Right lung (tissue), 10 donors: Measurements from ENCODE around the gene ANKRD61. TPM values are rescaled to one million over a fixed set of nuclear protein-coding genes. Genes with fewer than 3 reads are reported as not detected.
A peak's percentile ranks its signal among the peaks of the same experiment; 100 is the strongest.
"Not testable (repeated sequence)": the region's sequence is repeated elsewhere in the genome, so short reads cannot be mapped to it uniquely, and the experiment has no call there.

Source experiments
- DNase-seq, 2 donors: peaks; one replicate each; pipeline ENCODE4 v3.0.0-alpha.2; 2013
- long read RNA-seq, 8 donors: transcript quantifications; one replicate each; lab custom pipeline, GENCODE V29; 2026
- polyA plus RNA-seq, 5 donors: library from polyadenylated mRNA; unstranded; fragments of 120-200 nt; gene quantifications; one replicate each; pipeline versions ENCODE4 v1.2.1 to v1.2.3, GENCODE V29; 2013; ENCODE audit warnings: inconsistent platforms in 1 of 5, low replicate concordance in 1 of 5; ENCODE audit not compliant: insufficient read length in 5 of 5, insufficient read depth in 1 of 5

ANKRD61 gene
- polyA plus RNA-seq: 1 to 10 TPM; 2.0 to 3.1 (median 2.5) TPM
- long read RNA-seq, donor 1: 0 reads
- long read RNA-seq, donor 2: 0 reads
- long read RNA-seq, donor 3: 0 reads
- long read RNA-seq, donor 4: 0 reads
- long read RNA-seq, donor 5: 0 reads
- long read RNA-seq, donor 6: 0 reads
- long read RNA-seq, donor 7: 0 reads
- long read RNA-seq, donor 8, partial matches to known transcripts: 10 of 10 reads
- long read RNA-seq, donor 8, other reads (novel, unspliced or antisense): 0 of 10 reads

DNA sequence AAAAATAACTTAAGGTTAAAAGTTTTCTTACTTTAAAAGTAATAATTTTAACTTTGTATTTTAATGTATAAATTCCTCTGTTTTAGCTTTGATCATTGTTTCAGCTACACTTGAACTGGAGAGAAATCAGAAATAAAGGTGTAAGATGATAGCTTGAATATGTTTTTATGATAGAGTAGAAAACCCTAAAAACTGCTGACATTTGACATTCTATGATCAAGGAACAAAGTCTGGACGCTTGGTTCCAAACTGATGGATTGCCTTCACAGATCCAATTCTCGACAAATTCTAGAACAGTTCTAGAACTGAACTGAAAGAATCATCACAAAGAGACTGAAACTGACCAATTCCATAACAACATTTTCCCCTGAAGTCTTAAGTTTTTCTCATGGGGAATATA lies at the start of gene ANKRD61:
ANKRD61 (plus strand) TSS at position 389 of the 400 bp plus-strand sequence; CDS start at position 389, 0 bp downstream.
- DNase-seq: no peak

DNA sequence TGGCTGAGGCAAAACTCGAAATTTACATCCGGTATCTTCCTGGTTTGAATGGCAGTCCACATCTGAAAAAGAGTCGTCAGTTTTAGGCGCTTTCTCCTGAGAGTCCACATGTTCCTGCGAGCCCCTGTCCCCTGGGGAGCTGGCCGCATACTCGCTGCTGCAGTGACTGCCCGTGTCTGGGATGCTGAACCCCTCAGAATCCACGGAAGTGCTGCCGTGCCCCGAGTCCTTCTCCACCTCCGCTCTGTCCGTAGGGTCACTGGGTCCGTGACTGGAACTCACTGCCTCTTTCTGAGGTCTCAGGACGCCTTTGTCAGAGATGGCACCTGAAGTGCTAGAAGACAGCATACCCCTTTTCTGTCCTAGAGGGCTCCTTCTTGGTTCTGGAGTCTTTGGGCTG lies 44.1 kb upstream of the ANKRD61 start:
- not testable (repeated sequence) for DNase-seq

DNA sequence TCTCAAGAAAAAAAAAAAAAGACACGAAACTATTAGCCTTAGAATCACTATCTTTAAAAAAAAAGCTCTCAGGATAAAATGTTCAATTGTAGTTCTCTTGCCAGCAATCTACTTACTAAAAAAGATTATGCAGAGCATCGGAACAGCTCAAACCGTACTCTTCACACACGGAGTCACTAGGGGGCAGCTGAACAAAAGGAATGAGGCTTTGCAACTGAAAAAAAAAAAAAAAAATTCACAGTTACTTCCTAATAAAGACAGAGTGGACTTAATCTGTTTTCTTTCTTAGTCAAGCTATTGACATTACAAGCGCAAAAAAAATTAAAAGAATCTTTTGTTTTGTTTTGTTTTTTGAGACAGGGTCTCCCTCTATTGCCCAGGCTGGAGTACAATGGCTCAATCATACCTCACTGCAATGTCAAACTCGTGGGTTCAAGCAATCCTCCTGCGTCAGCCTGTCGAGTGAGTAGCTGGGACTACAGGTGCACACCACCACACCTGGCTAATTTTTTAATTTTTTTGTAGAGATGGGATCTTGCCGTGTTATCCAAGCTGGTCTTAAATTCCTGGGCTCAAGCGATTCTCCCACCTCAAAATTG lies 33.9 kb upstream of the ANKRD61 start:
- DNase-seq: peak; percentile 41 to 59

DNA sequence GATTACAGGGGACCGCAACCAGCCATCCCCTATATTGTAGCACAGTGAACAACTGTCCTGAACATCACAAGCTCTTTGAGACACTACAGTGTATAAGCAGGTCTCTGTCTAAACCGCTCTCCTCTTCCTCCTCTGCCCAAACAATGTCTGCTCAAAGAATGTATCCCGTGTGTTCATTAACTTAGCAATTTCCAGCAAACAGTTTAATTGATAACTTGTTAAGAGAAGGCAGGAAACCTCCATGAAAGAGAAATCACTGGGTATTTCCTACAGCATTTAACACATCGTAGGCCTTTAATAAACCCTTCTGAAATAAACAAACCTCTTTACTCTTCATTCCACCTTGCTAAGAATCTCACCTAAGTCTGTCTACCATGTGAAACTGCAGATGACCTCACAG lies 23.8 kb upstream of the ANKRD61 start:
- no peak for DNase-seq

DNA sequence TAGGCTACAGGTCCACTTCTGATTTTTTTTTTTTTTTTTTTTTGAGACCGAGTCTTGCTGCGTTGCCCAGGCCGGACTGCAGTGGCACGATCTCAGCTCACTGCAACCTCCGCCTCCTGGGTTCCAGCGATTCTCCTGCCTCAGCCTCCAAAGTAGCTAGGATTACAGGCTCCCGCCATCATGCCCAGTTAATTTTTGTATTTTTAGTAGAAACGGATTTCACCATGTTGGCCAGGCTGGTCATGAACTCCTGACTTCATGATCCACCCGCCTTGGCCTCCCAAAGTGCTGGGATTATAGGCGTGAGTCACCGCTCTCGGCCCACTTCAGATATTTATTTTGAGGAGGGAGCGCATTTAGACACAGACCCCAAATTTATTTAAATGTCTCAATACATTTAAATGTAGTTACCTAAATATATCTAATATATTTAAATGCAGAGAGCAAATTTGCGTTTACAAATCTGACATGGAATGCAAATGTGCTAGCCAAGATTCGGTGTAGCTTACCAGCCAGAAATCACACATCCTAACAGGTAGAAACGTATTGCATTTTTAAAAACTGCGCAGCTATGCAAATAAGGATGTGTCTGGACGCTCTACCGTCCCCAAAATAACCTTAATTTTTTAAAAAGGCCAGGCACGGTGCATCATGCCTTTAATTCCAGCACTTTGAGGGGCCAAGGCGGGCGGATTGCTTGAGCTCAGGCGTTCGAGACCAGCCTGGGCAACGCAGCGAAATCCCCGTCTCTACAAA lies 23.2 kb upstream of the ANKRD61 start:
- DNase-seq: not testable (repeated sequence)

DNA sequence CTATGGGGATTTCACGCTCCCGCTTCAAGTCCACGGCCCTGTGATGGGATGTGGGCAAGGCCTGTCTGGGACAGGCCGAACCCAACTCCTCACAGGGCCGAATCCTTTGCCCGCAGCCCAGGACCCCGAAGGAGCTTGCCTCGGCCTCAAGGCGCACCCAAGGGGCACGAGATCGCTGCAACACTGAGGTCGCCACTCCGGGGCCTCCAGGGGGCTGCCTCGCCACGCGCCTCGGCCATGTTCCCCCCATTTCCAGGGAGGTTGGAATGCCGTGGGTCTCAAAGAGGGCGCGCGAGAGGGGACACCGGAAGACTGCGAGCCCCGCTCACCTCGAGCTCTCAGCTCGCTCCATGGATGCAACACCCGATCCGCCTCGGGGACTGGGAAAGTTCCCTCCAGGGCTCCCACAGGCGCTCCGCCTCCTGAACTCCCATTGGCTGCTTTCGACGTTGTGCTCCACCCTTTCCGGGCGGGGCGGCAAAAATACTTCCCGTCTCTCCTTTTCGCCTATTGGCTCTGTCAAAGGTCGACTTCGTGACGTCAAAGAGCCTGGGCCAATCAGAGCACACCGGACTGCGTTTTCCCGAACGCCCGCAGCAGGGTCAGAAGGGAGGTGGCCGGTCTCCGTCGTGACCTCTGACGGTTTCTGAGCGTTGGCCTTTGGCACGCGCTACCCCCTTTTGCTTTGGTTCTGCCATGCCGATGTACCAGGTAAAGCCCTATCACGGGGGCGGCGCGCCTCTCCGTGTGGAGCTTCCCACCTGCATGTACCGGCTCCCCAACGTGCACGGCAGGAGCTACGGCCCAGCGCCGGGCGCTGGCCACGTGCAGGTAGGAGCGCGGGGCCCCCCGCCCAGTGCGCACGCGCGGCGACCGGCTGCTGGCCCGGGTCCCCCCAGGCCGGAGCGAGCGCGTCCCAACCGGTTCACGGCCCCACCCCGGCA lies 22.2 kb upstream of the ANKRD61 start, which contains the start of the genes AIMP2 and PMS2:
AIMP2 (plus strand) TSS at position 605 of the 944 bp plus-strand sequence; CDS start at position 697, 92 bp downstream.
PMS2 (minus strand) TSS at position 382 of the 944 bp plus-strand sequence; CDS start at position 352, 30 bp downstream.
- peak; percentile 96 to 97 for DNase-seq

DNA sequence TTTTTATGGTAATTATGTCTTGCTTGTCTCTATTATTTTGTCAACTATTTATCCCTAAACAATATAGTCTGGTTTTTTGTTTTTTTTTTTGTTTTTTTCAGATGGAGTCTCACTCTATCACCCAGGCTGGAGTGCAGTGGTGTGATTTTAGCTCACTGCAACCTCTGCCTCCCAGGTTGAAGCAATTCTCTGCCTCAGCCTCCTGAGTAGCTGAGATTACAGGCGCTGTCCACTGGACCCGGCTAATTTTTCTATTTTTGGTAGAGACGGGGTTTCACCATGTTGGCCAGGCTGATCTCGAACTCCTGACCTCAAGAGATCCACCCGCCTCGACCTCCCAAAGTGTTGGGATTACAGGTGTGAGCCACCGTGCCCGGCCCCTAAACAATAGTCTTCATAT lies 20.8 kb upstream of the ANKRD61 start:
- DNase-seq: not testable (repeated sequence)

DNA sequence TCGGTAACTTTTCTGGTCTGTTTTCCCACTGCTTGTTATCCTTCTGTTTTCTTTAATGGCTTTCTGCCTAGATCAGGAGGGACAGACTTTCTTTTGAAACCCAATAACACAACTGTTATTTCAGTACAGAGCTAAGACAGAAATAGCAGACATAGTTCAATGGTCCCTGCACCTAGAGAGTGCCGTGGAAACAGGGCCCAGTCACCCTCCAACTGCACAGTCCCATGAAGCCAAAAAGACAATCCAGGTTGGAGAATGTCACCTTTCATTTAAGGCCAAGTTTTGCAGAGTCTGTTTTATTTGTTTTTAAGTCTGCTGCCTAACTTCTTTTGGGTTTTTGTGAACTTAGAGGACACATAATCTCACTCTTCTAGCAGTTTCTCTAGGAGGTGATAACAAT lies 19.6 kb upstream of the ANKRD61 start:
- DNase-seq: no peak

DNA sequence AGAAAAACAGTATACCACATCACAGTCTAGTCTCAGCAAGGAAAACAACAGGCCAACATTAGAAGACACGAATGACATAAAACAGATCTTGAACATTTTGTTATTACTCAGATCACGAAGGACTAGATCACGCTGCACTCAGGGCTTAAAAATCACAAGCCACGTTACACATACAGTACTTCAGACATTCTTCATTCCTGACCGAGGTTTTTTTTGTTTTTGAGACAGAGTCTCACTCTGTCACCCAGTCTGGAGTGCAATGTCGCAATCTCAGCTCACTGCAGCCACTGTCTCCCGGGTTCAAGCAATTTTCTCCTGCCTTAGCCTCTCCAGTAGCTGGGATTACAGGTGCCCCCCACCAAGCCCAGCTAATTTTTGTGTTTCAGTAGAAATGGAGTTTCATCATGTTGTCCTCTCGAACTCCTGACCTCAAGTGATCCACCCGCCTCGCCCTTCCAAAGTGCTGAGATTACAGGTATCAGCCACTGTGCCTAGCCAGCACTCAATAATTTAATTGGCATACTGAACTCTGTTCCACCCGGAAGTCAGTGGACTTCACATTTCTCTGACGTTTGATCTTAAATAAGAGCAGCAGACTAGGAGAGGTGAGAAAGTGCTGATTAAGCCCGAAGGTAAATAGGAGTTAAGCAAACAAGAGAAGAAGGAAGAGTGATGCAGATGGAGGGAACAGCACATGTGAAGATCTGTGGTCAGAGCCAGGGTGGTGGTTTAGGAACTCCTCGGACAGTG lies 18.6 kb upstream of the ANKRD61 start:
- no peak for DNase-seq

DNA sequence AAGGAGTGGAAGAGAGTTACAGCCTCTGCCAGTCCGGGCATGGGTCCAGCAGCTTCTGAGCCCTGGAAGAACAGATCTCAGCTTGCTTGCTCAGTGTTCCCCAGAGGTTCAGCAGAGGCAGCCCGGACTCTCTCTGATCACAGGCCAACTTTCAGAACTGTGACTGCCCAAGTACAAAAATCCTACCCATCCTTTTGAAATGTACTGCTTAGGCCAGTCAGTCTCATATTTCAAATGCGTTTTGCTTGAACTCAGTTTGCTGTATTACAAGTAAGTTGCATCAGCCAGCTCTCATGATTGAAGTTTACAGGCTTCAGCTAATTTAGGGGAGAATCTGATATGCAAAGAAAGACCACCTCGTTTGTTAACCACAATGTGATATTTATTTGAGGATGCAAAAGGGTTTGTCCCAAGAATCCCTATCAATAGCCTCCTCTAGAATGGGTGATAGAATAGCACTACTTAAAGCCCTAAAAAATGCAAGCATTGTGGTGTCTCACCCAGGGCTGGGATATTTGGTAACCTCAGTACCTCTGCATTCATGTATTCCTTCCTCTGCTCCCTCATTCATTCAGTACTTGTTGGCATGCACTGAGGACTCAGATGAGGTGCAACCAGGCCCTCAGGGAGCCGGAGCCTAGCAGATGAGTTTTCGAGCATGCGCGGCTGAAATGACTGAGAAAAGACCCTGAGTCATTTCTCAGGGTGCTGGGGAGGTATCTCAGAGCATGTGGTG lies 15.1 kb upstream of the ANKRD61 start:
- DNase-seq: peak in 1 of 2 donors; percentile 18

DNA sequence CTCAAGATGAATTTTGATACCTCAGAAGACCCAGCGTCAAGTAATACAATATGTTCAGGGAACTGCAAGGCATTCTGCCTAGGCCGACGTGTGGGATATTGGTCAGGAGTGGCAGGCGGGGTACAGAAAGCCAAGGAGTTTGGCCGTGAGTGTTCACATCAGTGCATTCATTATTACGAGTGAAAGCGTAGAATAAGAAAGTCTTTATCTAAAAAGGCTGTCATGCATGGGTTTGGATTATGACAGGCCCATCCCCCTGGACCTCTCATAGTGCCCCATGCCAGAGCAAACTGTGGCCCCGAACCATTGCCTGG lies 14.6 kb upstream of the ANKRD61 start:
- DNase-seq: no peak

DNA sequence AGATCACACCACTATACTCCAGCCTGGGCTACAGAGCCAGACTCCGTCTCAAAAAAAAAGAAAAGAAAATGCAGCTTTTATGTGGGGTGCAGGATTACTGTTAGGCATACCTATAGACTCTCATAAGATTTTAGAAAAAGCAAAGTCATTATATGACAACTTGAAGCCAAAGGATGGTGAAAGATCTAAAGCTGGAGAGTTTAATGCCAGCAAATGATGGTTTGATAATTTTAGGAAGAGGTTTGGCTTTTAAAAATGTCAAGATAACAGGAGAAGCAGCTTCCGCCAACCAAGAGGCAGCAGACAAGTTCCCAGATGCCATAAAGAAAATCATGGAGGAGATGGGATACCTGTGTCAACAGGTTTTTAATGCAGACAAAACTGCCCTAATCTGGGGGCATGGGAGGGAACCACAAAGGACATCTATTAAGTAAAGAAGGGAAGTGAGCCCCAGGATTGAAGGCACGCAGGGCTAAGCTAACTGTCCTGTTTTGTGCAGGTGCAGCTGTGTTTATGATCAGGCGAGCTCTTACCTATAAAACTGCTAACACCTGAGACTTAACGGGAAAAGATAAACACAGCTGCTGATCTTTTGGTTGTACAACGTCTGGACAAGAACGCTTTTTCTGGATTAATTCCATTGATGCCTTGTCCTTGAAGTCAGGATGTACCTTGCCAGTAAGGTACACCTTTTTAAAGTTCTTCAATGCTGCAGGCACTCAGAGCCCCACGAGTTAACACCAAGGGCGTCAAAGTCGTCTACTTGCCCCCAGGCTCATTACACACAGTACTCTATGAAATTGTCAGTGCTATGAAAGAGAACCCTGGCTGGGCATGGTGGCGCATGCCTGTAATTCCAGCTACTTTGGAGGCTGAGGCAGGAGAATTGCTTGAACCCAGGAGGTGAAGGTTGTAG lies 10.5 kb upstream of the ANKRD61 start:
- DNase-seq: no peak

DNA sequence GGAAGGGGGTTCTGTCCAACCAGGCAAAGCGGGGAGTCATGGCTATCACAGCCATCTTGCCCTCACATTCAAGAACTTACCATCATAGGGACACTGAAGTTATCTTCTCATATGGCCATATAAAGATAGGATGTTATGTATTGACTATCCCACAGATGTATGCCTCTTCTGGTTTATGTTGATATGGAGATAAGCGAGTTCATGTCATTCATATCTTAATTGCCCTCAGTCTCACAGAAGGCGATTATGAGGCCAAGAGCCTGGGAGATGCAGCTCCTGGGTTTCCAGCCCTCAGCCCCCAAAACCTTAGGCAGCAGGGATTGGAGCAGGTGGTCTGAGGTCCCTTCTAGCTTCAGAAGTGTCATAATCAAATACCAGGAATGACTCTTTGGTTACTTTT lies 8.5 kb upstream of the ANKRD61 start:
- no peak for DNase-seq

DNA sequence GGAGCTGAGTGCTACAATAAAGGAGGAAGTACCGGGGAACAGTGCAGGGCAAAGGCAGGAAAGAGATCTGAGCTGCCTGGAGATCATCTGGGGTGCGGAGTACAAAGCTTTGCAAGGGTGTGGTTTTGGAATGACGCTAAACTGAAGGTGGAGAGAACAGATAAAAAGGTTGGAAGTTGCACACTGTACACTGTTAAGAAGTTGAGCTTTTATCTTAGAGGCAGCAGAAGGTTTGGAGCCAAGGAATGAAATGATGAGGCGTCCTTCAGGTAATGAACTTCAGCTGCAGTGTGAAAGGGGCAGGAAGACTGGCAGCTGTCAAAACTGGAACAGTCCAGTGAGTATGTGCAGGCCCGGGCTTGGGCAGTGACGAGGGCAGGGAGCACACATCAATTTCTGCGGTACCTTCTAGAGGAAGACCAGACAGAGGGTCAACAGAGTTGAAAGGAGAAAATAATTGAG lies 7.2 kb upstream of the ANKRD61 start:
- no peak for DNase-seq

DNA sequence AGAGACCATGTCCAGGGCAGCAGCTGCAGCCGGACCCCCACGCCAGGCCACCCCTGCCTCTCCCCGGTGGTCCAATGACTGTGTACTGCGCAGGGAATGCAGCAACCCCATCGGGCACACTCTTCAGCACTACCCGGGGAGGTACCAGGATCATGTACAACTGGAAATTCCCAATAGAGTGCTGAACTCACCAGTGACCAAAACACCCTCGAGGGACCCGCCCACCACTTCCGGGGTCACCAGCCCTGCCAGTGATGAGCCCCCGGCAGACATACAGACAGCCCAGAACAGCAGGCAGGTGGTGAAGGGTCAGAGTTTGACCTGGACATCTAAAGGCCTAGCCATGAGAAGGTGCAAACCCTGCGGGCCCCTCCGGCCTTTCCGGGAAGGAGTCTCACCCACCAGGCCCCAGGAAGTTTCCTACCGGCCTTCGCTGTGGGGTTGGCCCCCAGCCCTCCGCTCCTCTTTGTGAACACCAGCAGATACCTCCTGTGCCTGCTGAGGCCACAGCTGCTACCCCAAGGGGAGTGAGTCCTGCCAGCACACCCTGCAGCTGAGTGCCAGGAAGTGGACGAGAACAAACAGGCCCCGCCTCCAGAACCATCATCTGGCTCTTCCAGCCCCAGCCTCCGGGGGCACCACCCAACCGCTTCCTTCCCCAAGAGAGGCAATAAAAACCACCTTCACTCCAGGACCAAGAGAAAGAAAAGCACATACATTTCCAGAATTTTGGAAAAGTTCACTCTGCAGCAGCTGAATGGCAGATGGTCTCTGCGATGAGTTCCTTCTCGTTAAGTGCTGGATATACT lies 5.0 kb upstream of the ANKRD61 start:
- no peak for DNase-seq

DNA sequence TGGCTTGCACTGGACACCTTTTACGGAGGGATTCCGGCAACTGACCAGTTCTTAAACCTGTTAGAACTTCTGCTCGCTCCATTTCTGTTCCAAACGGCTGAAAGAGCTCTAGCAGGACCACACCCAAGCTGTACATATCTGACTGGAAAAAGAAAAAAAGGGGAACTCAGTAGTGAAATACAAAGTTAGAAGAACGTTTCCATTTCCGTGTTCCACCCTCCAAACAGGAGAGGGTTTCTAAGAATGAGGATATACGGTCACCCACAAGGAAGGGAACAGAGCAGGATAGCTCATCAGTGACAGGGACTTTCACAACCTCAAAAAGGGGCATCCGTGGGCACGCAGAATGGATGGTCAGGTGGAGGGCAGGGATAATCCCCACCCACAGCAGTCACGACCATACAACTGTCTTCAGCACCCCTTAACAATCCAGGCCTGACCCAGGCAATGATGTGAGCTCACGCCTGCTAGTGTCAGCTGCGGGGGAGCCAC lies 4.3 kb upstream of the ANKRD61 start:
- DNase-seq: no peak

DNA sequence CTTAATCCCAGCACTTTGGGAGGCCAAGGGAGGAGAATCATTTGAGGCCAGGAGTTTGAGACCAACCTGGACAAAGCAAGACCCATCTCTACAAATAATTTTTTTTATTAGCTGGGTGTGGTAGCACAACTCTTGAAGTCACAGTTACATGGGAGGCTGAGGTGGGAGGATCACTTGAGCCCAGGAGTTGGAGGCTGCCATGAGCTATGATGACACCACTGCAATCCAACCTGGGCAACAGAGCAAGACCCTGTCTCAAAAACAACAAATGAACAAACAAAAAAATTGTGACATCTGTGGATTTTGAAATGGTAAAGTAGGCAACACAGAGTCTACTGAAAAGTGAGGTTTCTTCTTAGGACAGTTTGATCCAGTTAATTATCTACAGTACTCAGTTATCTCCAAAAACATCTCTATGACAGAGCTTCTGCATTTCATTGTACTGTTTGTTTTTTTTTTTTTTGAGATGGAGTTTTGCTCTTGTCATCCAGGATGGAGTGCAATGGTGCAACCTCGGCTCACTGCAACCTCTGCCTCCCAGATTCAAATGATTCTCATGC lies 3.3 kb upstream of the ANKRD61 start:
- DNase-seq: no peak
